IPS-18a (cell line): ENCODE measurements around the gene MGAT4B.

Experiments
- H3K27ac ChIP-seq: one replicate; pipeline ENCODE4 v1.5.1; 2013; ENCODE audit warnings: low read length
- H3K27me3 ChIP-seq: one replicate; pipeline ENCODE4 v1.6.1; 2013; ENCODE audit warnings: mild to moderate bottlenecking, low read length; ENCODE audit not compliant: control insufficient read depth, insufficient read depth
- H3K36me3 ChIP-seq: one replicate; pipeline ENCODE4 v1.6.1; 2013; ENCODE audit warnings: low read depth, low read length; ENCODE audit not compliant: control insufficient read depth
- H3K4me1 ChIP-seq: one replicate; pipeline ENCODE4 v1.6.1; 2013; ENCODE audit warnings: low read depth, low read length; ENCODE audit not compliant: control insufficient read depth
- H3K4me3 ChIP-seq: one replicate; pipeline ENCODE4 v1.5.1; 2013; ENCODE audit warnings: low read length
- H3K9ac ChIP-seq: one replicate; pipeline ENCODE4 v1.6.1; 2013; ENCODE audit warnings: mild to moderate bottlenecking, low read length, moderate library complexity
- H3K9me3 ChIP-seq: one replicate; pipeline ENCODE4 v1.6.1; 2013; ENCODE audit warnings: low read depth, low read length; ENCODE audit not compliant: control insufficient read depth

The MGAT4B gene

DNA sequence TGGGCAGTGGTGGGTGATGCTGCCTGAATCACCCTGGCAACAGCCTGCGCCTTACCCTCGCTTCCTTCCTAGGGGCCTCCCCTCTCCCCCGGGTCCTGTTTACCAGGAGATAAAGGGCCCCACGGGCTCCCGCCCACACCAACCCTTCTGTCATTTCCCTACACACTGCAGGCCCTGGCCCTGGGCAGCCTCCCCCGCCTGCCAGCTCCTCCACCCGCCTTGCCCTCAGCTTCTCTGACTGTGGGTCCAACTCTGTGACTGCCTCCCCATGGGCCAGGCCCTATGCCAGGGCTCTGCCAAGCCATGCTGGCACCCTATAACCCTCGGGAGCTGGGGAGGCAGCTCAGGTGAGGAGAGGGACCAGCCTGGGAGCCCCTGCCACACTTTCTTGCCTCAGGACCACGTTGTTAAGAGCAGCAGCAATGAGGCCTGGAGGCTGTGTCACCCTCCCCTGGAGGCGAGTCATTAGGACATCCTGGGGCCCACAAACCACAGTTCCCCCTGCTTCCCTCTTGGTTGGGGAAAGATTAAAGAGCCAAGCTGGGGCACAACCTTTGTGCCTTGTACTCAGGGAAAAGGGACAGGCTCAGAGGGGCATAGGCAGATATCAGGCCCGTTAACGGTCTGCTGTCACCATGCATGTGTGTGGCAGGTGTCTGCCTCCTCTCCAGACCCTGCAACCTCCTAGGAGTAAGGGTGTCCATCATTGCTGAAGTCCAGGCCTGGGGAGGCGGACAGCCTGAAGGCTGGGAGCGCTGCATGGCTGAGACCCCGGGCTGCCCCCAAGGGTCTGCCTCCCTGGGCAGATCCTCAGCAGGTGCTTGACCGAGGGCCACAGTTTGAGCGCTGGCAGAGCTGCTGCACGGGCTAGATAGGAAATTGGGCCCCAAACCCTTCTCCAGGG, 2.8 kb downstream of the MGAT4B start:
- H3K36me3 ChIP-seq: peaks cover 10% of the 10 kb centered on the region
- no peak overlapping the region for H3K4me3 ChIP-seq
- peaks cover 18% of the 10 kb centered on the region for H3K4me1 ChIP-seq
- peaks cover 7% of the 10 kb centered on the region for H3K27me3 ChIP-seq
- H3K27ac ChIP-seq: no peak overlapping the region
- no peaks in the 10 kb centered on the region for H3K9me3 ChIP-seq
- no peak overlapping the region for H3K9ac ChIP-seq

DNA sequence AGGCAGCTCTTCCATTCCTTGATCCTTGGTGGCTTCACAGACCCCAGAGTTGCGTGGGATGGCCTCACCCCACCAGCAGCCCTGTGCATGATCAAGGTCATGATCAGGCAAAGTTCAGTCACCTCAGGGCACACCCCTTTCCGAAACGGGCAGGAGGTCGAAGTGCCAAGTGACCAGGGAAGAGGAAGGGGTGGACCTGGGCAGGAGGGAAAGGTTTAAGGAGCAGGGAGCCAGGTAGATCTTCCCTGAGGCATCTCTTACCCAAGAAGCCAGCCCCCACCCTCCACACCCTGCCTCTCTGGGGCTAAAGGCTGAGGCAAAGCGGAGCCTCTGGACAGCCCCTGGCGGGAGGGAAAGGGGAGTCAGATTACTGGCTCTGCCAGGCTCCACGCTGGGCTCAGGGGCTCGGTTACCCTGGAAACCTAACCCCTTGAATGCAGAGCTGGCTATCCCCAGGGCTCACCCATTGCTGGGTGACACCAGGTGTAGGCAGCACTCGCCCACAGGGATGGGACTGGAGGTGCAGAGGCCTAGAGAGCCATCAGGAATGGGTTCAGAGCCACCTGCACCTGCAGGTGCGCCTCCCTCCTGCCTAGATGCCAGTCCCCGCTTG, 3.6 kb downstream of the MGAT4B start:
- Histone ChIP-seq H3K9ac (no peak overlapping the region), H3K36me3 (peaks cover 14% of the 10 kb centered on the region), H3K27me3 (peaks cover 7% of the 10 kb centered on the region), H3K9me3 (no peaks in the 10 kb centered on the region), H3K4me3 (no peak overlapping the region), H3K4me1 (peaks cover 18% of the 10 kb centered on the region), H3K27ac (no peak overlapping the region)

DNA sequence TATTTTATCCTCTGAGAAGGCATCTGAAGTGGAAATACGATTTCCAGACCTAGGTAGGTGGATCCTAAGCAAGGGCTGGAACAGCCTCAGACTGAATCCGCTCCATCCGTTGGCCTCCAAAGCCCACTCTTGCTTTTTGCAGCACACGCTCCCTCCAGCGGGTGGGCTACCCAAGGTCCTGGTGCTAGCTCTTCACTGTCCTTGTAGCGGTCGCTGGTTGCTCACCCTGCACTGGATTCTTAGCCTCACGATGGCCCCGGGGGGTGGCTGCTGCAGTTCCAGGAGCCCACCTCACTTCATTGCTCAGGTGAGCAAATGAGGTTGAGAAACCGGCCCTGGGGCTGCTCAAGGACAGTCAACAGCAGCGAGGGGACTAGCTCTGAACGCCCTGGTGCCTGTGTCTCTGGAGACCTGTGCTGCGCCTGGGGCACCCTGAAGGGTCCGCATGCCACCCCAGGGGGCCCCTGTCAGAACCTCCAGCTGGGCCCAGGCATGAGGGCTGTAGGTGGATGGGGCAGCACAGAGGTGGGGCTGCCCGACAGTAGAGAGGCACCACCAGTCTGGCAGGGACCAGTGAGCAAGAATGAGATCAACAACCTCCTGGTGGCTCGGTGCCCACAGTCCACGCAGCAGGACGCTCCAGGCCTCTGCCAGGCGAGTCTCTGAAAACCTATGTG, 4.3 kb downstream of the MGAT4B start:
- H3K27ac ChIP-seq: no peak overlapping the region

DNA sequence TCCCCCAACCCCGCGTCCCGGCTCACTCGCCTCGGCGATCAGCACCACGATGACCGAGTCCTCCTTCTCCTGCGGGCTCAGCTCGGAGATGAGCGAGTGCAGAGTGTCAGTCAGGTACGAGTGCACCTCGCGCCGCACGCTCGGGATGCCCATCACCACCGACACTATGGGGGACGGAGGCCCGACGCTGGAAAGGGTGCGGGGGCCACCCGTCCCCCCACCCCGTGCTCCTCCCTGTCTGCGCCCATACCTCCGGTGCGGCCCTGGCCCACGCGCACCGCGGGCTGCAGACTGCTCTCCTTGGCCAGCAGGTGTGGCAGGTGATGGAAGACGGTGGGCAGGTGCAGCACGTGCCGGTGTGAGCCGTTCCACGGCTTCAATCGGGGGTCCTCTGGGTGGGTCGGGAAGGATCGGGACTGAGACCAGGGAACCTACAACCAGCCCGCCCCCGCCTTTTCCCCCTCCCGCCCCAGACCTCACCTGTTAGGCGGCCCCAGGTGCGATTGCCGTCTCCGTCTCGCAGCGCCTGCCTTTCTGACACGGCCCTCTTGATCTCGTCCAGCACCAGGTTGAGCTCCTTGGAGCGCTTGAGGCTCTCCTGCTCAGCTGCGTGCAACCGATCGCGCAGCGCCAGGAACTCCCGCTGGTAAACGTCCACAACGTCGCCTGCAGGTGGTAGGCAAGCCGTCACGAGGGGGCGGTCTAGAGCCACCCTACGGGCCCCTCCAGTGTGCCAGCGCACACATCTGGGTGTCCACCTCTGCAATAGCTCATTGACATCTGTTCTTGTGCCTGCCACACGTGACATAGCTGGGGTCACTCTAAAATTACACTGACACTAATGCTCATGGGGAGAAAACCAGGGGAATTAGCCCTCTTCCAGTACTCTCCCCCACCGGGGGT, 5.1 kb downstream of the MGAT4B start:
- H3K9ac ChIP-seq: no peak overlapping the region
- no peak overlapping the region for H3K4me3 ChIP-seq
- H3K36me3 ChIP-seq: peaks cover 14% of the 10 kb centered on the region
- H3K4me1 ChIP-seq: peaks cover 18% of the 10 kb centered on the region
- no peak overlapping the region for H3K27ac ChIP-seq
- H3K27me3 ChIP-seq: peaks cover 7% of the 10 kb centered on the region
- H3K9me3 ChIP-seq: no peaks in the 10 kb centered on the region

More for the DNA sequence above, 4.3 kb downstream of the MGAT4B start:
- no peak overlapping the region for H3K4me3 ChIP-seq
- peaks cover 14% of the 10 kb centered on the region for H3K36me3 ChIP-seq
- peaks cover 7% of the 10 kb centered on the region for H3K27me3 ChIP-seq
- no peak overlapping the region for H3K9ac ChIP-seq
- H3K4me1 ChIP-seq: peaks cover 18% of the 10 kb centered on the region
- H3K9me3 ChIP-seq: no peaks in the 10 kb centered on the region

- H3K9me3 ChIP-seq: no peaks in the 10 kb centered on the region
- no peak overlapping the region for H3K27ac ChIP-seq
- peaks cover 14% of the 10 kb centered on the region for H3K36me3 ChIP-seq
- H3K4me1 ChIP-seq: peaks cover 18% of the 10 kb centered on the region
- H3K4me3 ChIP-seq: no peak overlapping the region
- peaks cover 7% of the 10 kb centered on the region for H3K27me3 ChIP-seq
- H3K9ac ChIP-seq: no peak overlapping the region
These were observed 5.9 kb downstream of the MGAT4B start for GRCh38 chr5:179800696-179801201.

DNA sequence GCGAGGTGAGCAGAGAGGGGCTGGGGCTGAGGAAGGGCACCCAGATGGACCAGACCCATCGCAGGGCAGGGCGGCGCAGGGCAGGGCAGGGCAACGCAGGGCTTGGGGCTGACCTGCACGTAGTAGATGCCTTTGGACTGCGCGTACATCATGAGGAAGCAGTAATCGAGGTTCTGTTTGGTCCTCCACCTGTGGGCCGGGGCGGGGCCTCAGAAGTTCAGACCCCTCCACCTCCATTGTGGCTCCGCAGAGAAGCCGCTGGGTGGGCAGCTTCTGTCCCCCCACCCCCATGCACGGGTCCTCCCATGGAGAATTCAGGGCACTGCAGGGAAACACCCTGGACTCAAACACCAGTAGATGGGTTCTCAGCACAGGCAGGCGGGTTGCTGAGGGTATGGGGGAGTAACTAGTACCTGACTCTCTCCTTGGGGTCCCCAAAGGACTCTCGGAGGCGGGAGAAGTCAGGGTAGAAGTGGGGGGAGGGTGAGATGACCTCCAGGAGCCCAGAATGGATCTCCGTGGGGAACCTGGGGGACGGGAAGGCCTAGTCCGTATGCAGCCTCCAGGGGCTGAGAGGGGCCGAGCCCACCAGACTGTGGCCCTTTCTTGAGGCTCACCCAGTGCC, 6.5 kb downstream of the MGAT4B start:
- Histone ChIP-seq H3K4me3 (no peak overlapping the region), H3K9me3 (no peaks in the 10 kb centered on the region), H3K36me3 (peaks cover 14% of the 10 kb centered on the region), H3K27ac (no peak overlapping the region), H3K4me1 (peaks cover 18% of the 10 kb centered on the region), H3K9ac (no peak overlapping the region), H3K27me3 (peaks cover 7% of the 10 kb centered on the region)

- H3K4me1 ChIP-seq: peaks cover 18% of the 10 kb centered on the region
- H3K27ac ChIP-seq: no peak overlapping the region
- peaks cover 14% of the 10 kb centered on the region for H3K36me3 ChIP-seq
These were observed 7.1 kb downstream of the MGAT4B start for GRCh38 chr5:179799644-179799973.

GRCh38 chr5:179798771-179799643, 7.7 kb downstream of the MGAT4B start:
- peaks cover 14% of the 10 kb centered on the region for H3K36me3 ChIP-seq

More at GRCh38 chr5:179799644-179799973, 7.1 kb downstream of the MGAT4B start:
- no peaks in the 10 kb centered on the region for H3K9me3 ChIP-seq
- peaks cover 2% of the 10 kb centered on the region for H3K27me3 ChIP-seq
- no peak overlapping the region for H3K4me3 ChIP-seq
- no peak overlapping the region for H3K9ac ChIP-seq

GRCh38 chr5:179798144-179798770, 8.4 kb downstream of the MGAT4B start:
- H3K36me3 ChIP-seq: peaks cover 14% of the 10 kb centered on the region
- no peak overlapping the region for H3K27ac ChIP-seq
- no peaks in the 10 kb centered on the region for H3K27me3 ChIP-seq
- peaks cover 12% of the 10 kb centered on the region for H3K4me1 ChIP-seq
- no peak overlapping the region for H3K4me3 ChIP-seq
- no peaks in the 10 kb centered on the region for H3K9me3 ChIP-seq
- H3K9ac ChIP-seq: no peak overlapping the region

More at GRCh38 chr5:179798771-179799643, 7.7 kb downstream of the MGAT4B start:
- Histone ChIP-seq H3K4me1 (peaks cover 15% of the 10 kb centered on the region), H3K9me3 (no peaks in the 10 kb centered on the region), H3K27me3 (no peaks in the 10 kb centered on the region), H3K9ac (no peak overlapping the region), H3K4me3 (no peak overlapping the region), H3K27ac (no peak overlapping the region)
